Measurements from ENCODE around the gene HCN4. TPM values are rescaled to one million over a fixed set of nuclear protein-coding genes. Genes with fewer than 3 reads are reported as not detected.

HCN4 gene
- total RNA-seq, 1 experiment from 2014 or later = 0.07 TPM

DNA sequence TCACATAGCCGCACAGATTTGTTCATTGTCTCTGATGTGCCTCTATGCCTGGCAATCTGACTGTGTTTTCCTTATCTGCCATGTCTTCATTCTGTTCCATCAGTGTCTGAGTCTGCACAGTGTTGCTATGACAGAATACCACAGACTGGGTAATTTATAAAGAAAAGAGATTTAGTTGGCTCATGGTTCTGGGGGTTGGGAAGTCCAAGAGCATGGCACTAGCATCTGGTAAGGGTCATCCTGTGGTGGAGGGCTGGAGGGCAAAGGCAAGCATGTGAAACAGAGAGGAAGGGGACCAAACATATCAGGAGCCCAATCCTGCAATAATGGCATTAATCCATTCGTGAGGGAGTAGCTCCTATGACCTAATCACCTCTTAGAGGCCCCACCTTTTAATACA lies 11.9 kb upstream of the HCN4 start:
- no peak for TF ChIP-seq CTCF (IDR thresholded peaks at IDR 0.05; ENCODE audit: unreplicated experiment)
- intact Hi-C loops (cut with micrococcal nuclease; ENCODE audit: unreplicated experiment) = no loop called here
- CTCF ChIA-PET = interaction anchor here (0.7 kb wide), 1 partner anchor 97 kb away, joined by 3 read pairs; no protein-coding TSS in a partner anchor
- no peak overlapping the region for H3K4me3 Mint-ChIP-seq (ENCODE audit: low read depth, unreplicated experiment)
- no peaks in the 10 kb centered on the region for H3K36me3 Mint-ChIP-seq (ENCODE audit: insufficient read depth, unreplicated experiment)
- no TSS peak for BruUV-seq (replicated peaks)
- H3K4me1 Mint-ChIP-seq (ENCODE audit: low read depth, unreplicated experiment) = no peaks in the 10 kb centered on the region
- peaks cover 90% of the 10 kb centered on the region for H3K27me3 Mint-ChIP-seq (ENCODE audit: unreplicated experiment)
- H3K27ac Mint-ChIP-seq (ENCODE audit: unreplicated experiment) = no peak overlapping the region
- DNase-seq = no peak
- peaks cover 15% of the 10 kb centered on the region for H3K9me3 Mint-ChIP-seq (ENCODE audit: low read depth, unreplicated experiment)

DNA sequence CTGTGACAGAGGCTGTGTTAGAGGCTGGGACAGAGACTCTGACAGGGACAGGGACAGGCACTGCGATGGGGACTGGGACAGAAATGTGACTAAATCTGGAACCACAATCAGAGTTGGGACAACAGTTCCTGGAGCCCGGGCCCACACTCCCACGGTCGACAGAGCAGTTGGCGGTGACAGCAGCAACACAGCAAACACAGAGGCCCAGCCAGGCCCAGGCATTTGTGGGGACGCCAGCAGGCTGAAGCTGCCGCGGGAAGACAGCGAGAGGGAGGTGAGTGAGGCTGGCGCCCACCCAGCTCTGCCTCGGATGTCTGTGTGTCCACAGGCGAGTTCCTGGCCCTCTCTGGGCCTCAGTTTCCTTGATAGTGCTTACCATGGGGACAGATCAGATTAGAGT lies 9.3 kb upstream of the HCN4 start:
- CTCF ChIA-PET = no interaction called here

GRCh38 chr15:73375755-73376305 lies 7.1 kb upstream of the HCN4 start:
- intact Hi-C loops (cut with micrococcal nuclease; ENCODE audit: unreplicated experiment) = no loop called here
- no peaks in the 10 kb centered on the region for H3K36me3 Mint-ChIP-seq (ENCODE audit: insufficient read depth, unreplicated experiment)
- no peaks in the 10 kb centered on the region for H3K9me3 Mint-ChIP-seq (ENCODE audit: low read depth, unreplicated experiment)
- H3K4me3 Mint-ChIP-seq (ENCODE audit: low read depth, unreplicated experiment) = no peak overlapping the region
- peaks cover 97% of the 10 kb centered on the region for H3K27me3 Mint-ChIP-seq (ENCODE audit: unreplicated experiment)
- BruUV-seq (replicated peaks) = no TSS peak
- TF ChIP-seq CTCF (IDR thresholded peaks at IDR 0.05; ENCODE audit: unreplicated experiment) = no peak
- no peak for DNase-seq
- no peak overlapping the region for H3K27ac Mint-ChIP-seq (ENCODE audit: unreplicated experiment)
- CTCF ChIA-PET = no interaction called here
- no peaks in the 10 kb centered on the region for H3K4me1 Mint-ChIP-seq (ENCODE audit: low read depth, unreplicated experiment)

More for the DNA sequence above, 9.3 kb upstream of the HCN4 start:
- H3K36me3 Mint-ChIP-seq (ENCODE audit: insufficient read depth, unreplicated experiment) = no peaks in the 10 kb centered on the region
- H3K27ac Mint-ChIP-seq (ENCODE audit: unreplicated experiment) = no peak overlapping the region
- H3K4me1 Mint-ChIP-seq (ENCODE audit: low read depth, unreplicated experiment) = no peaks in the 10 kb centered on the region
- H3K27me3 Mint-ChIP-seq (ENCODE audit: unreplicated experiment) = peaks cover 97% of the 10 kb centered on the region
- no TSS peak for BruUV-seq (replicated peaks)
- intact Hi-C loops (cut with micrococcal nuclease; ENCODE audit: unreplicated experiment) = no loop called here
- no peak overlapping the region for H3K4me3 Mint-ChIP-seq (ENCODE audit: low read depth, unreplicated experiment)
- peaks cover 9% of the 10 kb centered on the region for H3K9me3 Mint-ChIP-seq (ENCODE audit: low read depth, unreplicated experiment)
- no peak for TF ChIP-seq CTCF (IDR thresholded peaks at IDR 0.05; ENCODE audit: unreplicated experiment)
- DNase-seq = no peak

- intact Hi-C loops (cut with micrococcal nuclease; ENCODE audit: unreplicated experiment) = no loop called here
- no peak for TF ChIP-seq CTCF (IDR thresholded peaks at IDR 0.05; ENCODE audit: unreplicated experiment)
- DNase-seq = no peak
- no TSS peak for BruUV-seq (replicated peaks)
- H3K4me1 Mint-ChIP-seq (ENCODE audit: low read depth, unreplicated experiment) = no peaks in the 10 kb centered on the region
- CTCF ChIA-PET = no interaction called here
- no peaks in the 10 kb centered on the region for H3K9me3 Mint-ChIP-seq (ENCODE audit: low read depth, unreplicated experiment)
- no peak overlapping the region for H3K4me3 Mint-ChIP-seq (ENCODE audit: low read depth, unreplicated experiment)
- no peak overlapping the region for H3K27ac Mint-ChIP-seq (ENCODE audit: unreplicated experiment)
- peaks cover 97% of the 10 kb centered on the region for H3K27me3 Mint-ChIP-seq (ENCODE audit: unreplicated experiment)
- H3K36me3 Mint-ChIP-seq (ENCODE audit: insufficient read depth, unreplicated experiment) = no peaks in the 10 kb centered on the region
Measured at GRCh38 chr15:73375012-73375411, 6.3 kb upstream of the HCN4 start.

All from Calu3 (cell line).